Cardiac fibroblast (primary cell): ENCODE results near the gene FAM89B.

Experiments used
- DNase-seq, 2 donors: peaks; one replicate each; pipeline versions ENCODE4 v3.0.0 to v3.0.0-alpha.2; 2010; ENCODE audit warnings: low read depth in 2 of 2
- H3K4me3 ChIP-seq, 2 donors: replicated peaks in 1 of 2; 1 replicate in 1 of 2; 2 replicates in 1 of 2; pipeline ENCODE4 v1.5.1; 2011; ENCODE audit warnings: low read depth in 2 of 2, low read length in 2 of 2, mild to moderate bottlenecking in 2 of 2, moderate library complexity in 1 of 2
- TF ChIP-seq, protein P1 (sequence below): IDR thresholded peaks from one replicate; pipeline ENCODE4 v1.5.1; 2011; ENCODE audit warnings: low read depth, mild to moderate bottlenecking, low read length, inconsistent platforms

FAM89B gene

DNA sequence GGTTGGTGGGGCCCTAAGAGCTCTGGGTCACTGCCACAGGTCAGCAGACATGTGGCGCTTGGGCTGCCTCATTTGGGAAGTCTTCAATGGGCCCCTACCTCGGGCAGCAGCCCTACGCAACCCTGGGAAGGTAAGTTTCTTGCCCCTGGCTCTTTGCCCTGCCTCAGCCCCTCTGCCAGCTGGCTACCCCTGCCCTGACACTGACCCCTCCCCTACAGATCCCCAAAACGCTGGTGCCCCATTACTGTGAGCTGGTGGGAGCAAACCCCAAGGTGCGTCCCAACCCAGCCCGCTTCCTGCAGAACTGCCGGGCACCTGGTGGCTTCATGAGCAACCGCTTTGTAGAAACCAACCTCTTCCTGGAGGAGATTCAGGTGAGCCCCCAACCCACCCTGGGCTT, 45.6 kb upstream of the FAM89B start:
- TF ChIP-seq, protein P1, sequence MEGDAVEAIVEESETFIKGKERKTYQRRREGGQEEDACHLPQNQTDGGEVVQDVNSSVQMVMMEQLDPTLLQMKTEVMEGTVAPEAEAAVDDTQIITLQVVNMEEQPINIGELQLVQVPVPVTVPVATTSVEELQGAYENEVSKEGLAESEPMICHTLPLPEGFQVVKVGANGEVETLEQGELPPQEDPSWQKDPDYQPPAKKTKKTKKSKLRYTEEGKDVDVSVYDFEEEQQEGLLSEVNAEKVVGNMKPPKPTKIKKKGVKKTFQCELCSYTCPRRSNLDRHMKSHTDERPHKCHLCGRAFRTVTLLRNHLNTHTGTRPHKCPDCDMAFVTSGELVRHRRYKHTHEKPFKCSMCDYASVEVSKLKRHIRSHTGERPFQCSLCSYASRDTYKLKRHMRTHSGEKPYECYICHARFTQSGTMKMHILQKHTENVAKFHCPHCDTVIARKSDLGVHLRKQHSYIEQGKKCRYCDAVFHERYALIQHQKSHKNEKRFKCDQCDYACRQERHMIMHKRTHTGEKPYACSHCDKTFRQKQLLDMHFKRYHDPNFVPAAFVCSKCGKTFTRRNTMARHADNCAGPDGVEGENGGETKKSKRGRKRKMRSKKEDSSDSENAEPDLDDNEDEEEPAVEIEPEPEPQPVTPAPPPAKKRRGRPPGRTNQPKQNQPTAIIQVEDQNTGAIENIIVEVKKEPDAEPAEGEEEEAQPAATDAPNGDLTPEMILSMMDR = no peak
- DNase-seq = no peak
- no peak overlapping the region for H3K4me3 ChIP-seq

DNA sequence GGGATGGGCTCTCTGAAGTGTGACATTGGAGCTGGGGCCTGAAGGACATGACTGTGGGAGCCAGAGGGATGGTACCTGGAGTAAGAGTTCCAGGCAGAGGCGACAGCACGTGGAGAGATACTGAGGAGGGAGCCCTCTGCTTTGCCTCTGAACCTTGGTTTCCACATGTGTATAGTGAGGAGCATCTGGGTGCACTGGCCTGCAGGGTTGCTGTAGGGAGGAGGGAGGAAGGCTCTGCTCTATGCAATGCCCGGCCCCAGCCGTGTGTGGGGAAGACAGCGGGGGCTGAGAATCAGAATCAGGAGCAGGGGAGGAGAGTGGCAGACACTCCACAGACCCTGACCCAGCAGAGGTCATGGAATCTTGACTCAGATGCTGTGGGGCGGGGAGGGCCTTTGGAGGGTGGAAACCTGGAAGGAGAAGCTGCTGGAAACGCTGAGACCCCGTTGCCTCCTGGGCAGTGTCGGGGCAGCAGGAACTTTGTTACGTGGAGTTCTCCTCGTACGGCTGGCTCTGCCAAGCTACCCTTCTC, 43.5 kb upstream of the FAM89B start:
- TF ChIP-seq, protein P1 = no peak
- DNase-seq = no peak
- no peak overlapping the region for H3K4me3 ChIP-seq

DNA sequence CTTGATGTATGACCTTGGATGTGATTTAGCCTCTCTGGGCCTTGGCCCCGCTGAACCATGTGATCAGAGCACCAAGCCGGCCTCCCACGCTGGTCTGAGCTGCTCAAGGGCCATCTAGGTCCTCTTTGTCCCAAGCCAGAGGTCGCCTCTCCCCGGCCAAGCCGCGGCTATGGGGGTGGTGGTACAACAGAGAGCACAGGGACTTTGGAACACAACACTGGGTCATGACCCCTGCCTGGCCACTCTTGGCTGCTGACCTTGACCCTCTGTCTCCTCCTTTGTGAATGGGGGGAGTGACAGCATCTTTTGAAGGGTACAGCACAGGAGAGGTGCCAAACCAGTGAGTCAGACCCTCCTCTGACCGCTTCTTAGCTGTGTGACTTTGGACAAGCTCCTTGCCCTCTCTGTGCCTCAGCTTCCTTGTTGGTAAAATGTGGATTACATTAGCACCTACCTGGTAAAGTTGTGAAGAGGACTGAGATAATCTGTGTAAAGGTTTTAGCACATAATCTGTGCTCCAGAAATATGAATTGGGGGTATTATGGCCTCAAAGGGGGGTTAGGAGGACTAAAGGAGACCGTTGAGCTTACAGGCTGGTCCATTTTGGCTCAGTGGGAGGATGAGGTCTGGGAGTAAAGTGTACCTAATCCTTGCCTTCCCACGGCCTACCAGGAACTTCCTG, 42.7 kb upstream of the FAM89B start:
- no peak for DNase-seq
- no peak overlapping the region for H3K4me3 ChIP-seq
- TF ChIP-seq, protein P1 = no peak

DNA sequence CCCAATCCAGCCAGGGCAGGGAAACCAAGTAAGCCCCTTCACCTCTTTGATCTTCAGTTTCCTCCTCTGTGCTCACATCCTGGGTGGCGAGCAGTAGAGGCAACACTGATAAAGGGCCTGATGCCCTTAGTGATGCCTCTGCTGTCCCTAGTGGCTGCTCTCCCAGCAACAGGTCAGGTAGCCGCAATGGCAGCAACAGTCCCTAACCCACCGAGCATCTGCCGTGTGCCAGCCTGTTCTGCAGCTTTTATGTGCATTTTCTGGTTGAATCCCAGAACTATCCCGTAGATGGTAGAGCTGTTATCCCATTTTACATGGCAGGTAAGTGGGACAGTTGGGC, 42.2 kb upstream of the FAM89B start:
- TF ChIP-seq, protein P1 = peak; percentile 31
- no peak overlapping the region for H3K4me3 ChIP-seq
- no peak for DNase-seq

DNA sequence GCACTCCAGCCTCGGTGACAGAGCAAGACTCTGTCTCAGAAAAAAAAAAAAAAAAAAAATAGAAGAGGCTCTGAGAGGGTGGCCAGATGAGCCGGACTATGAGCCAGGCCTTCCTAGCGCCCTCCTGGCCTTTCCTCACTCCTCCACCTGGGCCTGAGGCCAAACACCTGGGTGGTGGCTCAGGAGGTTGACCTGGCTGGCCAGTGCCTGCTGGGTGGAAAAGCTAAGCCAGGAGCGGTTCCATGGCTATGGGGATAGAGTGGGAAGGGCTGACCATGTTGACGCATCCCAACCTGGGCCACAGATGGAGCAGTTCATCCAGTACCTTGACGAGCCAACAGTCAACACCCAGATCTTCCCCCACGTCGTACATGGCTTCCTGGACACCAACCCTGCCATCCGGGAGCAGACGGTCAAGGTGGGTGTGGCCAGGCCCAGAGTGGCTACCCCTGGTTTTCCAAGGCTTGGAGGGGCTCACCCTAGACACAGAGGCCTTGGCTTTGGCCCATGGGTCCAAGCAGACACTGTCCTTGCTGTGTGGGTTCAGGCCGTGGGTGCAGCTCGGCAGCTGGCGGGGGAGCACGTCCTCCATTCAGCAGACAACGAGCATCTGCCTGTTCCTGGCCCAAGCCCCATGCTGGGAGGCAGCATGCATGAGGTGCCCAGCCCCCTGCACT, 39.8 kb upstream of the FAM89B start:
- TF ChIP-seq, protein P1 = no peak
- no peak overlapping the region for H3K4me3 ChIP-seq
- no peak for DNase-seq

DNA sequence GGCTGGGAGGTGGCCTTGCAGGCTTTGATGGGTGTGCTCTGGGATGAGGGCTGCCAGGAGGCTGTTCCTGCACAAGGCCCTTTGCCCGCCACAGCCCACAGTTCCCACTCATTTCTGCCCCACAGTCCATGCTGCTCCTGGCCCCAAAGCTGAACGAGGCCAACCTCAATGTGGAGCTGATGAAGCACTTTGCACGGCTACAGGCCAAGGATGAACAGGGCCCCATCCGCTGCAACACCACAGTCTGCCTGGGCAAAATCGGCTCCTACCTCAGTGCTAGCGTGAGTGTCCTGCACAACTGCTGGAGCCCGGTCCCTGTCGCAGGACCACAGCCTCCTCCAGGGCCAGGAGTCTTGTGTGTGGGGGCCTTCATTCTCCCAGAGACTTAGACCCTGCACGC, 37.2 kb upstream of the FAM89B start:
- TF ChIP-seq, protein P1 = no peak
- no peak for DNase-seq
- H3K4me3 ChIP-seq = no peak overlapping the region
